Measurements from ENCODE around the gene LPCAT2.

The LPCAT2 gene

GRCh38 chr16:55529018-55529417, 20.1 kb downstream of the LPCAT2 start:
- DNase-seq, result no peak
- no peak for ATAC-seq (replicated peaks)
- Mint-ChIP-seq H3K4me1 (ENCODE audit: low read depth in 2 of 2) (no peaks in the 10 kb centered on the region), H3K36me3 (ENCODE audit: insufficient read depth) (no peaks in the 10 kb centered on the region), H3K9me3 (no peaks in the 10 kb centered on the region), H3K27me3 (peaks cover 0 to 11% of the 10 kb centered on the region in 2 donors), H3K27ac (no peak overlapping the region), H3K4me3 (no peak overlapping the region)

DNA sequence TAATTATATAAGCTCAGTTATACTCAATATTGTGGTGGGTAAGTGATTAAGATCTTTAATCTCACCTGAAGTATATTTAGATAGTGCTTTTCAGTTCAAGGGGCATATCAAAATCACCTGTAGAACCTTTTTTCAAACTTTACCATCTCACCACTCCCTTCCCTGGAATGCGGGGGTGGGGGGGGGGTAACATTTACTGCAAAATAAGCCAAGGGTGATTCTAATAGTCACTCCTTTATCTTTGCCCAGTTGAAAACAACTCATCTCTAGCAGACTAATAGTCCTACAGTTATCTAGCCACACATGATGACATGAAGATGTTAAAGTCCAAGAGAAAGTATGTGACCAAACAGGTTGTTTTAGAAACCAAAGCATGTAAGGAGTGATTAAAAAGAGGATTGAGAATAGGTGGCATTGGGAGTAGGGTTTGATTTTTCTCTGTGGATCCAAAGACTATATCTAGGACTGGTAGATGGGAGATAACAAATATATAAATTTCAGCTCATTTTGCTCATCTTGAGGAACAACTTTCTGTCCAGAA, 21.5 kb downstream of the LPCAT2 start:
- DNase-seq, result no peak
- Mint-ChIP-seq H3K27ac (no peak overlapping the region), H3K4me1 (ENCODE audit: low read depth in 2 of 2) (no peaks in the 10 kb centered on the region), H3K27me3 (peaks cover 0 to 17% of the 10 kb centered on the region in 2 donors), H3K4me3 (no peak overlapping the region), H3K36me3 (ENCODE audit: insufficient read depth) (no peaks in the 10 kb centered on the region), H3K9me3 (no peaks in the 10 kb centered on the region)
- no peak for ATAC-seq (replicated peaks)

DNA sequence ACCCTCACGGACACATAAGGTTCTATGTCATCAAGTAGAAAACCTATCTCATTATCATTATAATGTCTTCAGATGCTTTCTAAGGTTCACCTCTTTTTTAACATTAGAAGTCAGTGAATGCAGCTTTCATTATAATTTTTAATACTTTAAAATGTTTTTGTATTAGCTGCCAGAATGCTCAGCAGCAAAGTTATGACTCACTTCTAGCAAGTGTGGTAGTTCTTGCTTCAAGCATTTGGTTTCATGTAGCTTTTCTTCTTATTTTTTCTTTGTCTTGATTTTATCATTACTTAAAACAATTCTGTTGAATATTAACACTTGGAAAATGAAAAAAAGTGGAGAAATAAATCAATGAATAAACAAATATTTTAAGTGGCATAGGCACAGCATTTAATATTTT, 23.4 kb downstream of the LPCAT2 start:
- H3K27me3 Mint-ChIP-seq, result peaks cover 0 to 23% of the 10 kb centered on the region in 2 donors
- no peaks in the 10 kb centered on the region for H3K4me1 Mint-ChIP-seq (ENCODE audit: low read depth in 2 of 2)
- no peak for DNase-seq
- ATAC-seq (replicated peaks), result no peak
- no peaks in the 10 kb centered on the region for H3K36me3 Mint-ChIP-seq (ENCODE audit: insufficient read depth)
- H3K4me3 Mint-ChIP-seq, result no peak overlapping the region
- no peak overlapping the region for H3K27ac Mint-ChIP-seq
- no peaks in the 10 kb centered on the region for H3K9me3 Mint-ChIP-seq

- Mint-ChIP-seq H3K27ac (no peak overlapping the region), H3K36me3 (ENCODE audit: insufficient read depth) (no peaks in the 10 kb centered on the region), H3K4me1 (ENCODE audit: low read depth in 2 of 2) (no peaks in the 10 kb centered on the region), H3K9me3 (no peaks in the 10 kb centered on the region), H3K4me3 (no peak overlapping the region), H3K27me3 (peaks cover 0 to 17% of the 10 kb centered on the region in 2 donors)
- ATAC-seq (replicated peaks) (no peak), DNase-seq (no peak)
Measured at GRCh38 chr16:55534756-55535155, 25.9 kb downstream of the LPCAT2 start.

- no peaks in the 10 kb centered on the region for H3K9me3 Mint-ChIP-seq
- DNase-seq (no peak), ATAC-seq (replicated peaks) (no peak)
- no peak overlapping the region for H3K27ac Mint-ChIP-seq
- H3K4me3 Mint-ChIP-seq, result no peak overlapping the region
- no peaks in the 10 kb centered on the region for H3K4me1 Mint-ChIP-seq (ENCODE audit: low read depth in 2 of 2)
- H3K27me3 Mint-ChIP-seq, result peaks cover 0 to 12% of the 10 kb centered on the region in 2 donors
- H3K36me3 Mint-ChIP-seq (ENCODE audit: insufficient read depth), result no peaks in the 10 kb centered on the region
Measured at GRCh38 chr16:55539049-55539448, 30.2 kb downstream of the LPCAT2 start.

- no peak overlapping the region for H3K27ac Mint-ChIP-seq
- no peak for DNase-seq
Measured at GRCh38 chr16:55539488-55539887, 30.6 kb downstream of the LPCAT2 start.

GRCh38 chr16:55540221-55540620, 31.3 kb downstream of the LPCAT2 start:
- Mint-ChIP-seq H3K9me3 (no peaks in the 10 kb centered on the region), H3K27me3 (peaks cover 8 to 16% of the 10 kb centered on the region in 2 donors), H3K27ac (no peak overlapping the region), H3K4me1 (ENCODE audit: low read depth in 2 of 2) (no peaks in the 10 kb centered on the region), H3K4me3 (no peak overlapping the region), H3K36me3 (ENCODE audit: insufficient read depth) (no peaks in the 10 kb centered on the region)
- no peak for DNase-seq
- ATAC-seq (replicated peaks), result no peak

More at GRCh38 chr16:55539488-55539887, 30.6 kb downstream of the LPCAT2 start:
- H3K9me3 Mint-ChIP-seq, result no peaks in the 10 kb centered on the region
- peaks cover 4 to 13% of the 10 kb centered on the region in 2 donors for H3K27me3 Mint-ChIP-seq
- no peak overlapping the region for H3K4me3 Mint-ChIP-seq
- no peaks in the 10 kb centered on the region for H3K4me1 Mint-ChIP-seq (ENCODE audit: low read depth in 2 of 2)
- no peak for ATAC-seq (replicated peaks)
- H3K36me3 Mint-ChIP-seq (ENCODE audit: insufficient read depth), result no peaks in the 10 kb centered on the region

GRCh38 chr16:55542459-55543082, 33.7 kb downstream of the LPCAT2 start:
- DNase-seq, result no peak
- Mint-ChIP-seq H3K4me3 (no peak overlapping the region), H3K9me3 (no peaks in the 10 kb centered on the region), H3K4me1 (ENCODE audit: low read depth in 2 of 2) (no peaks in the 10 kb centered on the region), H3K27me3 (peaks cover 8 to 10% of the 10 kb centered on the region in 2 donors), H3K27ac (no peak overlapping the region), H3K36me3 (ENCODE audit: insufficient read depth) (no peaks in the 10 kb centered on the region)
- no peak for ATAC-seq (replicated peaks)

- Mint-ChIP-seq H3K4me1 (ENCODE audit: low read depth in 2 of 2) (no peaks in the 10 kb centered on the region), H3K27ac (no peak overlapping the region)
- no peak for DNase-seq
Measured at GRCh38 chr16:55543472-55543871, 34.6 kb downstream of the LPCAT2 start.

DNA sequence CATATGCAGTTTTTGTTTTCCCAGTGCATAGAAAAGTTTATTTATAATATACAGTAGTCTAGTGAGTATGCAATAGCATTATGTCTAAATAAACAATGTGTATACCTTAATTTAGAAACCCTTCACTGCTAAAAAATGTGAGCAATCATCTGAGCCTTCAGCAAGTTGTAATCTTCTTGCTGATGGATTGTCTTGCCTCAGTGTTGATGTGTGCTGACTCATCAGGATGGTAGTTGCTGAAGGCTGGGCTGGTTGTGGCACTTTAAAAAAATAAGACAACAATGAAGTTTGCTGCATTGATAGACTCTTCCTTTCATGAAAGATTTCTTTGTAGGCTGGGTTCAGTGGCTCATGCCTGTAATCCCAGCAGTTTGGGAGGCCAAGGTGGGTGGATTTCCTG, 43.7 kb downstream of the LPCAT2 start:
- H3K27ac Mint-ChIP-seq, result no peak overlapping the region
- DNase-seq, result no peak
- no peaks in the 10 kb centered on the region for H3K9me3 Mint-ChIP-seq
- H3K36me3 Mint-ChIP-seq (ENCODE audit: insufficient read depth), result no peaks in the 10 kb centered on the region
- no peak for ATAC-seq (replicated peaks)
- H3K27me3 Mint-ChIP-seq, result peaks cover 10 to 18% of the 10 kb centered on the region in 2 donors
- H3K4me3 Mint-ChIP-seq, result no peak overlapping the region
- no peaks in the 10 kb centered on the region for H3K4me1 Mint-ChIP-seq (ENCODE audit: low read depth in 2 of 2)

More at GRCh38 chr16:55543472-55543871, 34.6 kb downstream of the LPCAT2 start:
- no peaks in the 10 kb centered on the region for H3K36me3 Mint-ChIP-seq (ENCODE audit: insufficient read depth)
- no peaks in the 10 kb centered on the region for H3K9me3 Mint-ChIP-seq
- H3K27me3 Mint-ChIP-seq, result peaks cover 8 to 10% of the 10 kb centered on the region in 2 donors
- no peak overlapping the region for H3K4me3 Mint-ChIP-seq
- ATAC-seq (replicated peaks), result no peak

- no peaks in the 10 kb centered on the region for H3K9me3 Mint-ChIP-seq
- peaks cover 10 to 32% of the 10 kb centered on the region in 2 donors for H3K27me3 Mint-ChIP-seq
- DNase-seq, result no peak
- H3K4me3 Mint-ChIP-seq, result no peak overlapping the region
- ATAC-seq (replicated peaks), result no peak
- H3K4me1 Mint-ChIP-seq (ENCODE audit: low read depth in 2 of 2), result no peaks in the 10 kb centered on the region
- H3K36me3 Mint-ChIP-seq (ENCODE audit: insufficient read depth), result no peaks in the 10 kb centered on the region
- H3K27ac Mint-ChIP-seq, result no peak overlapping the region
Measured at GRCh38 chr16:55555436-55555835, 46.6 kb downstream of the LPCAT2 start.

GRCh38 chr16:55557186-55557585, 48.3 kb downstream of the LPCAT2 start:
- DNase-seq, result no peak
- H3K4me3 Mint-ChIP-seq, result no peak overlapping the region
- no peak for ATAC-seq (replicated peaks)
- H3K9me3 Mint-ChIP-seq, result no peaks in the 10 kb centered on the region
- H3K27me3 Mint-ChIP-seq, result peaks cover 10 to 37% of the 10 kb centered on the region in 2 donors
- H3K4me1 Mint-ChIP-seq (ENCODE audit: low read depth in 2 of 2), result no peaks in the 10 kb centered on the region
- H3K36me3 Mint-ChIP-seq (ENCODE audit: insufficient read depth), result no peaks in the 10 kb centered on the region
- H3K27ac Mint-ChIP-seq, result no peak overlapping the region

- H3K36me3 Mint-ChIP-seq (ENCODE audit: insufficient read depth), result no peaks in the 10 kb centered on the region
- no peak for DNase-seq
- no peak overlapping the region for H3K4me3 Mint-ChIP-seq
- H3K9me3 Mint-ChIP-seq, result no peaks in the 10 kb centered on the region
- H3K27me3 Mint-ChIP-seq, result peaks cover 10 to 43% of the 10 kb centered on the region in 2 donors
- no peak for ATAC-seq (replicated peaks)
- H3K4me1 Mint-ChIP-seq (ENCODE audit: low read depth in 2 of 2), result no peaks in the 10 kb centered on the region
- H3K27ac Mint-ChIP-seq, result no peak overlapping the region
Measured at GRCh38 chr16:55559233-55559632, 50.4 kb downstream of the LPCAT2 start.

- Mint-ChIP-seq H3K36me3 (ENCODE audit: insufficient read depth) (no peaks in the 10 kb centered on the region), H3K27ac (no peak overlapping the region), H3K4me1 (ENCODE audit: low read depth in 2 of 2) (no peaks in the 10 kb centered on the region), H3K4me3 (no peak overlapping the region), H3K27me3 (peaks cover 10 to 43% of the 10 kb centered on the region in 2 donors), H3K9me3 (no peaks in the 10 kb centered on the region)
- ATAC-seq (replicated peaks), result no peak
- DNase-seq, result no peak
Measured at GRCh38 chr16:55559933-55560516, 51.2 kb downstream of the LPCAT2 start.

Data from effector memory CD8-positive, alpha-beta T cell (primary cell).